Caco-2 (cell line): ENCODE results near the gene ZNF407. TPM values are rescaled to one million over a fixed set of nuclear protein-coding genes. Genes with fewer than 3 reads are reported as not detected.

Experiments
- BruUV-seq: library from RNA; stranded (reverse); fragments of 400-500 nt; replicated peaks from 2 replicates; lab custom pipeline; 2021; lab: Mats Ljungman, UMichigan
- CTCF ChIA-PET: fragments of 300-600 bp; sonication (Branson Sonifier 250); formaldehyde crosslinking; loops from one replicate; lab custom pipeline; 2022; ENCODE audit warnings: antibody characterized with exemption; lab: Charles Lee
- POLR2A ChIA-PET: fragments of 300-600 bp; sonication (Branson Sonifier 250); formaldehyde crosslinking; loops from one replicate; lab custom pipeline; 2022; ENCODE audit warnings: antibody characterized with exemption; lab: Charles Lee
- DNase-seq, 2 experiments: peaks; one replicate each; pipeline versions ENCODE4 v3.0.0 to v3.0.0-alpha.2; 2020 to 2022
- H3K27me3 ChIP-seq: replicated peaks from 2 replicates; pipeline ENCODE4 v1.6.0; 2011; ENCODE audit warnings: low read length; ENCODE audit not compliant: control insufficient read depth, insufficient read depth
- H3K36me3 ChIP-seq: 2 replicates; pipeline ENCODE4 v1.5.1; 2011; ENCODE audit warnings: low read length; ENCODE audit not compliant: control insufficient read depth, insufficient read depth
- H3K4me1 ChIP-seq: fragments of 250-450 bp; sonication (Bioruptor Pico); 2 replicates; pipeline ENCODE4 v1.5.1; 2020; ENCODE audit warnings: mild to moderate bottlenecking
- H3K4me3 ChIP-seq: 2 replicates; pipeline ENCODE4 v1.5.1; 2011; ENCODE audit warnings: low read depth, mild to moderate bottlenecking, control low read depth, low read length
- H3K9me3 ChIP-seq: fragments of 250-450 bp; sonication (Bioruptor Pico); 2 replicates; pipeline ENCODE4 v1.5.1; 2020; ENCODE audit warnings: mild to moderate bottlenecking, moderate library complexity
- H3K27ac Mint-ChIP-seq: one replicate; pipeline ENCODE4 v1.8.0; 2022; ENCODE audit warnings: mixed read lengths; ENCODE audit not compliant: unreplicated experiment
- H3K27me3 Mint-ChIP-seq: one replicate; pipeline ENCODE4 v1.8.0; 2022; ENCODE audit warnings: mixed read lengths; ENCODE audit not compliant: insufficient read depth, unreplicated experiment
- H3K36me3 Mint-ChIP-seq: one replicate; pipeline ENCODE4 v1.8.0; 2022; ENCODE audit warnings: mild to moderate bottlenecking, mixed read lengths; ENCODE audit not compliant: insufficient read depth, unreplicated experiment
- H3K4me1 Mint-ChIP-seq: one replicate; pipeline ENCODE4 v1.8.0; 2022; ENCODE audit warnings: low read depth, mixed read lengths; ENCODE audit not compliant: unreplicated experiment
- H3K4me3 Mint-ChIP-seq: one replicate; pipeline ENCODE4 v1.8.0; 2022; ENCODE audit warnings: mild to moderate bottlenecking, moderate library complexity, mixed read lengths; ENCODE audit not compliant: unreplicated experiment
- H3K9me3 Mint-ChIP-seq: one replicate; pipeline ENCODE4 v1.8.0; 2022; ENCODE audit warnings: mixed read lengths; ENCODE audit not compliant: unreplicated experiment
- intact Hi-C: fragments of 100-400 bp; cut with micrococcal nuclease; formaldehyde crosslinking; loops from one replicate; pipeline ENCODE4 v1.10.0; 2022; ENCODE audit not compliant: unreplicated experiment
- total RNA-seq: library from RNA; stranded (reverse); gene quantifications from 2 replicates; pipeline ENCODE4 v1.2.3, GENCODE V29; 2022
- TF ChIP-seq, protein P1 (sequence below), 2 experiments: fragments of 200-600 bp in 1 of 2; IDR thresholded peaks; 1 replicate in 1 of 2; 2 replicates in 1 of 2; pipeline versions ENCODE4 v1.5.1 to v1.8.0; 2011 to 2022; ENCODE audit warnings: antibody characterized with exemption in 1 of 2, control low read depth in 1 of 2, inconsistent platforms in 1 of 2, low read depth in 1 of 2, low read length in 1 of 2, mild to moderate bottlenecking in 1 of 2, moderate library complexity in 1 of 2; ENCODE audit not compliant: insufficient read depth in 1 of 2, severe bottlenecking in 1 of 2, unreplicated experiment in 1 of 2

Gene ZNF407
- total RNA-seq, 1 experiment from 2014 or later: 4.7 TPM

- H3K36me3 ChIP-seq: no peaks in the 10 kb centered on the region
- TF ChIP-seq, protein P1, sequence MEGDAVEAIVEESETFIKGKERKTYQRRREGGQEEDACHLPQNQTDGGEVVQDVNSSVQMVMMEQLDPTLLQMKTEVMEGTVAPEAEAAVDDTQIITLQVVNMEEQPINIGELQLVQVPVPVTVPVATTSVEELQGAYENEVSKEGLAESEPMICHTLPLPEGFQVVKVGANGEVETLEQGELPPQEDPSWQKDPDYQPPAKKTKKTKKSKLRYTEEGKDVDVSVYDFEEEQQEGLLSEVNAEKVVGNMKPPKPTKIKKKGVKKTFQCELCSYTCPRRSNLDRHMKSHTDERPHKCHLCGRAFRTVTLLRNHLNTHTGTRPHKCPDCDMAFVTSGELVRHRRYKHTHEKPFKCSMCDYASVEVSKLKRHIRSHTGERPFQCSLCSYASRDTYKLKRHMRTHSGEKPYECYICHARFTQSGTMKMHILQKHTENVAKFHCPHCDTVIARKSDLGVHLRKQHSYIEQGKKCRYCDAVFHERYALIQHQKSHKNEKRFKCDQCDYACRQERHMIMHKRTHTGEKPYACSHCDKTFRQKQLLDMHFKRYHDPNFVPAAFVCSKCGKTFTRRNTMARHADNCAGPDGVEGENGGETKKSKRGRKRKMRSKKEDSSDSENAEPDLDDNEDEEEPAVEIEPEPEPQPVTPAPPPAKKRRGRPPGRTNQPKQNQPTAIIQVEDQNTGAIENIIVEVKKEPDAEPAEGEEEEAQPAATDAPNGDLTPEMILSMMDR (IDR thresholded peaks at IDR 0.05; ENCODE audit: insufficient read depth in 1 of 2, low read depth in 1 of 2, low read length in 1 of 2, severe bottlenecking in 1 of 2, unreplicated experiment in 1 of 2): no peak
- ChIA-PET POLR2A (no interaction called here), CTCF (no interaction called here)
- H3K9me3 ChIP-seq: no peaks in the 10 kb centered on the region
- intact Hi-C loops: no loop called here
- no peaks in the 10 kb centered on the region for H3K9me3 Mint-ChIP-seq
- H3K27ac Mint-ChIP-seq: no peak overlapping the region
- no peak for DNase-seq
- H3K27me3 ChIP-seq: no peaks in the 10 kb centered on the region
- H3K4me3 Mint-ChIP-seq: no peak overlapping the region
- no peak overlapping the region for H3K4me3 ChIP-seq
- no TSS peak for BruUV-seq
- H3K4me1 ChIP-seq: no peaks in the 10 kb centered on the region
- H3K4me1 Mint-ChIP-seq: no peaks in the 10 kb centered on the region
- no peaks in the 10 kb centered on the region for H3K27me3 Mint-ChIP-seq
- no peaks in the 10 kb centered on the region for H3K36me3 Mint-ChIP-seq
These were observed 270.8 kb downstream of the ZNF407 start for GRCh38 chr18:74868461-74868860.

DNA sequence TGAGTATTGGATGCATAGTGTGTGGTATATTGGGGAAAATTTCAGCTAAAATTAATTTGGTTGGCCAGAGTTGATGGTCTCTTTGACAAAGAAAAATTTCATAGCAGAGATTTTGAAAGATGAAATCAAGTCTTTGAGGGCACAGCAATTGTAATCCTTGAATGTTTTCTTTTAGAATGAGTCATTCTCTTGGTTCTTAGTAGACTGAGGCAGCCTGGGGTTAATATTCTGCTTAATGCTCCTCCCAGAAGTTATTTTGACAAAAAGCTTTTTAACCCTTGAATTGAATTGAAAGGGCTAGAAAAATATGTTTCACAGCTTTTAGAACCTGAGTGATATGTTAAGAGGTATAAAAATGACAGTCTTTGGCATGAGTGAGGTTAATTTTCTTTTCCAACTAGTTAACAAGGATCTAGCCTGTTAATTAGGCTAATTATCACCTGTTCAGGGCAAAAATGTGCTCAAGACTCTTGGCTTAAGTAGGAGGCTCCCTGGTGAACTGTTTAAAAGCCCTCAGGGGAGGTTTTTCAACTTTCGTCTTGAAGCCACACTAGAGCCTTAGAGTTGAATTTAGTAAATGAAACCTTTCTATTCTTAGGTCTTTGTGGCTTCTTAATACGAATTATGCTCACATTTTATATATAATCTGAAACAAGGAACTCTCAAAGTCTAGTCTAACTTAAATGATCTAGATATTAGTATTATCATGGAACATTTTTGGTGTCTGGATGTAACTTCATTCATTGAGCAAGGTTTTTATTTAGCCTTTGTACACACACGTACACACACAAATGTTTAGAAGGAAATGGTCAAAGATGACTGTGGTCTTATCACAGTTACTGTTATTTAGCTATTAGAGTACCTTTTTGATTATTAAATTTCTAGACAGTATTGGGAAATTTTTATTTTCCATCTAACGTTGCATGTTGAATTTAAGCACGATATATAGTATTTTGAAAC lies 272.5 kb downstream of the ZNF407 start:
- Histone ChIP-seq H3K4me1 (no peaks in the 10 kb centered on the region), H3K36me3 (no peaks in the 10 kb centered on the region), H3K4me3 (no peak overlapping the region), H3K27me3 (no peaks in the 10 kb centered on the region), H3K9me3 (no peaks in the 10 kb centered on the region)
- Mint-ChIP-seq H3K9me3 (no peaks in the 10 kb centered on the region), H3K4me3 (no peak overlapping the region), H3K36me3 (no peaks in the 10 kb centered on the region), H3K27me3 (no peaks in the 10 kb centered on the region), H3K27ac (no peak overlapping the region), H3K4me1 (no peaks in the 10 kb centered on the region)
- CTCF ChIA-PET: no interaction called here
- intact Hi-C loops: no loop called here
- no TSS peak for BruUV-seq
- DNase-seq: no peak
- POLR2A ChIA-PET: no interaction called here
- TF ChIP-seq, protein P1 (IDR thresholded peaks at IDR 0.05; ENCODE audit: insufficient read depth in 1 of 2, low read depth in 1 of 2, low read length in 1 of 2, severe bottlenecking in 1 of 2, unreplicated experiment in 1 of 2): no peak

GRCh38 chr18:74870950-74871349 lies 273.3 kb downstream of the ZNF407 start:
- Histone ChIP-seq H3K4me1 (no peaks in the 10 kb centered on the region), H3K4me3 (no peak overlapping the region), H3K36me3 (no peaks in the 10 kb centered on the region), H3K27me3 (no peaks in the 10 kb centered on the region), H3K9me3 (no peaks in the 10 kb centered on the region)
- Mint-ChIP-seq H3K9me3 (no peaks in the 10 kb centered on the region), H3K4me1 (no peaks in the 10 kb centered on the region), H3K27ac (no peak overlapping the region), H3K36me3 (no peaks in the 10 kb centered on the region), H3K27me3 (no peaks in the 10 kb centered on the region), H3K4me3 (no peak overlapping the region)
- TF ChIP-seq, protein P1 (IDR thresholded peaks at IDR 0.05; ENCODE audit: insufficient read depth in 1 of 2, low read depth in 1 of 2, low read length in 1 of 2, severe bottlenecking in 1 of 2, unreplicated experiment in 1 of 2): no peak
- ChIA-PET CTCF (no interaction called here), POLR2A (no interaction called here)
- BruUV-seq: no TSS peak
- intact Hi-C loops: no loop called here
- DNase-seq: no peak
